HCT116 (cell line): ENCODE data around the gene ATP5PO.

Experiments used
- CEBPB ChIP-seq: IDR thresholded peaks from 2 replicates; pipeline ENCODE4 v1.6.1; 2012; ENCODE audit warnings: low read depth
- EZH2 ChIP-seq: fragments of 200-600 bp; sonication (generic); IDR thresholded peaks from 2 replicates; pipeline ENCODE4 v1.6.1; 2017; ENCODE audit warnings: antibody characterized with exemption, mixed run types
- EZH2phosphoT487 ChIP-seq: fragments of 200-600 bp; IDR thresholded peaks from 2 replicates; pipeline ENCODE4 v1.6.1; 2018; ENCODE audit warnings: antibody characterized with exemption, borderline replicate concordance
- MAX ChIP-seq: IDR thresholded peaks from 2 replicates; pipeline ENCODE4 v1.6.1; 2012
- POLR2A ChIP-seq: IDR thresholded peaks from 2 replicates; pipeline ENCODE4 v1.7.0; 2011; ENCODE audit warnings: borderline replicate concordance; ENCODE audit not compliant: insufficient read depth, insufficient read length; ENCODE audit errors: extremely low read depth
- POLR2AphosphoS5 ChIP-seq: IDR thresholded peaks from 2 replicates; pipeline ENCODE4 v1.6.1; 2011; ENCODE audit warnings: mild to moderate bottlenecking, low read depth, low read length, moderate library complexity
- REST ChIP-seq: IDR thresholded peaks from 2 replicates; pipeline ENCODE4 v1.6.1; 2012; ENCODE audit warnings: low read depth
- SP1 ChIP-seq: IDR thresholded peaks from 2 replicates; pipeline ENCODE4 v1.6.1; 2012; ENCODE audit warnings: low read depth
- SRF ChIP-seq: IDR thresholded peaks from 2 replicates; pipeline ENCODE4 v1.6.1; 2012; ENCODE audit warnings: low read depth
- ZBTB33 ChIP-seq: IDR thresholded peaks from 2 replicates; pipeline ENCODE4 v1.6.1; 2011; ENCODE audit warnings: mild to moderate bottlenecking, low read length, moderate library complexity; ENCODE audit not compliant: insufficient replicate concordance; ENCODE audit errors: extremely low read depth
- ZFX ChIP-seq: fragments of 450-650 bp; IDR thresholded peaks from 2 replicates; pipeline ENCODE4 v1.6.1; 2017
- ZNF274 ChIP-seq: fragments of 200-500 bp; sonication (Bioruptor generic); IDR thresholded peaks from 2 replicates; pipeline ENCODE4 v1.6.1; 2014; ENCODE audit warnings: mild to moderate bottlenecking, low read depth, low read length, inconsistent platforms
- TF ChIP-seq, protein P1 (sequence below), 3 experiments: fragments of 200-600 bp in 1 of 3; sonication (generic) in 1 of 3; IDR thresholded peaks in 2 of 3; conservative IDR thresholded peaks in 1 of 3; 2 replicates each; pipeline ENCODE4 v1.5.1; 2012 to 2017; ENCODE audit warnings: low read depth in 2 of 3, low read length in 2 of 3, antibody characterized with exemption in 1 of 3, borderline replicate concordance in 1 of 3, control low read depth in 1 of 3, mild to moderate bottlenecking in 1 of 3, mixed read lengths in 1 of 3, mixed run types in 1 of 3, moderate library complexity in 1 of 3; ENCODE audit not compliant: insufficient read depth in 1 of 3

- TF ChIP-seq, protein P1, sequence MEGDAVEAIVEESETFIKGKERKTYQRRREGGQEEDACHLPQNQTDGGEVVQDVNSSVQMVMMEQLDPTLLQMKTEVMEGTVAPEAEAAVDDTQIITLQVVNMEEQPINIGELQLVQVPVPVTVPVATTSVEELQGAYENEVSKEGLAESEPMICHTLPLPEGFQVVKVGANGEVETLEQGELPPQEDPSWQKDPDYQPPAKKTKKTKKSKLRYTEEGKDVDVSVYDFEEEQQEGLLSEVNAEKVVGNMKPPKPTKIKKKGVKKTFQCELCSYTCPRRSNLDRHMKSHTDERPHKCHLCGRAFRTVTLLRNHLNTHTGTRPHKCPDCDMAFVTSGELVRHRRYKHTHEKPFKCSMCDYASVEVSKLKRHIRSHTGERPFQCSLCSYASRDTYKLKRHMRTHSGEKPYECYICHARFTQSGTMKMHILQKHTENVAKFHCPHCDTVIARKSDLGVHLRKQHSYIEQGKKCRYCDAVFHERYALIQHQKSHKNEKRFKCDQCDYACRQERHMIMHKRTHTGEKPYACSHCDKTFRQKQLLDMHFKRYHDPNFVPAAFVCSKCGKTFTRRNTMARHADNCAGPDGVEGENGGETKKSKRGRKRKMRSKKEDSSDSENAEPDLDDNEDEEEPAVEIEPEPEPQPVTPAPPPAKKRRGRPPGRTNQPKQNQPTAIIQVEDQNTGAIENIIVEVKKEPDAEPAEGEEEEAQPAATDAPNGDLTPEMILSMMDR (IDR thresholded peaks at IDR 0.05 in 2 of 3, conservative IDR thresholded peaks at IDR 0.05 in 1 of 3; ENCODE audit: borderline replicate concordance in 1 of 3, insufficient read depth in 1 of 3, low read depth in 2 of 3, low read length in 2 of 3): no peak
- no peak for TF ChIP-seq MAX
- TF ChIP-seq POLR2A: no peak
- no peak for TF ChIP-seq REST
- no peak for TF ChIP-seq SRF
- TF ChIP-seq CEBPB: no peak
- no peak for TF ChIP-seq SP1
- no peak for TF ChIP-seq EZH2phosphoT487
- no peak for TF ChIP-seq EZH2
- no peak for TF ChIP-seq POLR2AphosphoS5
- TF ChIP-seq ZBTB33: no peak
- no peak for TF ChIP-seq ZNF274
- TF ChIP-seq ZFX: no peak
Observed at GRCh38 chr21:33870768-33871167, 44.8 kb downstream of the ATP5PO start.
